C4-2B (cell line): ENCODE results near the gene CDC42BPA.

ENCODE experiments used
- H3K27ac ChIP-seq: fragments of 450-650 bp; 2 replicates; pipeline ENCODE4 v1.5.1; 2017
- ZFX ChIP-seq: fragments of 450-650 bp; IDR thresholded peaks from 2 replicates; pipeline ENCODE4 v1.6.1; 2017
- TF ChIP-seq, protein P1 (sequence below): fragments of 450-650 bp; conservative IDR thresholded peaks from 2 replicates; pipeline ENCODE4 v1.5.1; 2017; ENCODE audit warnings: mild to moderate bottlenecking

Gene CDC42BPA

DNA sequence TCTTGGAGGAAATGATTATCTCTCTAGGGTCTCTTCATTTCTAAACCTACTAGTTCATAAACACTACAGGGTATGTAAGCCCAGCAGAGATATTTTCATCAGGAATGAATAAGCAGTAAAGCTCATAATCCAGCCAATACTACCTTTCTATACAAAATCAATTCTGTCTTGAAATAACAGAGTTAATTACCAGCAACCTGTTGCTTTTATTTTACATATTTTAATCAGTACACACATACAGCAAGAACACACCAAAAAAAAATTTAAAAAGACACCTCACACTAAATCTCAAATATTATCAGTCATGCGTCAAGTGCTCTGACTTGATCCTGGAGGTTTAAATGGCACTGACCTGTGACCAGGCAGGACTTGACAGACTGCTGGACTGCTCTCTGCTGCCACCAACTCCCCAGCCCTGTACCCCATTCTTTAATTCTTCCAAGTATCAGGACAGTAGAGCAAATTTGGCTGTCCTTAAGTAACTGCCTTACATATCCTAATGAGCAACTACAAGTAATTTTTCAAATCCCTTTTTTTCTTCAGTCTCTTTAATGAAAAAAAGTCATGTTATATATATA, 98.5 kb downstream of the CDC42BPA start:
- TF ChIP-seq, protein P1, sequence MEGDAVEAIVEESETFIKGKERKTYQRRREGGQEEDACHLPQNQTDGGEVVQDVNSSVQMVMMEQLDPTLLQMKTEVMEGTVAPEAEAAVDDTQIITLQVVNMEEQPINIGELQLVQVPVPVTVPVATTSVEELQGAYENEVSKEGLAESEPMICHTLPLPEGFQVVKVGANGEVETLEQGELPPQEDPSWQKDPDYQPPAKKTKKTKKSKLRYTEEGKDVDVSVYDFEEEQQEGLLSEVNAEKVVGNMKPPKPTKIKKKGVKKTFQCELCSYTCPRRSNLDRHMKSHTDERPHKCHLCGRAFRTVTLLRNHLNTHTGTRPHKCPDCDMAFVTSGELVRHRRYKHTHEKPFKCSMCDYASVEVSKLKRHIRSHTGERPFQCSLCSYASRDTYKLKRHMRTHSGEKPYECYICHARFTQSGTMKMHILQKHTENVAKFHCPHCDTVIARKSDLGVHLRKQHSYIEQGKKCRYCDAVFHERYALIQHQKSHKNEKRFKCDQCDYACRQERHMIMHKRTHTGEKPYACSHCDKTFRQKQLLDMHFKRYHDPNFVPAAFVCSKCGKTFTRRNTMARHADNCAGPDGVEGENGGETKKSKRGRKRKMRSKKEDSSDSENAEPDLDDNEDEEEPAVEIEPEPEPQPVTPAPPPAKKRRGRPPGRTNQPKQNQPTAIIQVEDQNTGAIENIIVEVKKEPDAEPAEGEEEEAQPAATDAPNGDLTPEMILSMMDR, result peak; percentile 8; the same call in 1 of the 2 replicates
- TF ChIP-seq ZFX, result no peak

DNA sequence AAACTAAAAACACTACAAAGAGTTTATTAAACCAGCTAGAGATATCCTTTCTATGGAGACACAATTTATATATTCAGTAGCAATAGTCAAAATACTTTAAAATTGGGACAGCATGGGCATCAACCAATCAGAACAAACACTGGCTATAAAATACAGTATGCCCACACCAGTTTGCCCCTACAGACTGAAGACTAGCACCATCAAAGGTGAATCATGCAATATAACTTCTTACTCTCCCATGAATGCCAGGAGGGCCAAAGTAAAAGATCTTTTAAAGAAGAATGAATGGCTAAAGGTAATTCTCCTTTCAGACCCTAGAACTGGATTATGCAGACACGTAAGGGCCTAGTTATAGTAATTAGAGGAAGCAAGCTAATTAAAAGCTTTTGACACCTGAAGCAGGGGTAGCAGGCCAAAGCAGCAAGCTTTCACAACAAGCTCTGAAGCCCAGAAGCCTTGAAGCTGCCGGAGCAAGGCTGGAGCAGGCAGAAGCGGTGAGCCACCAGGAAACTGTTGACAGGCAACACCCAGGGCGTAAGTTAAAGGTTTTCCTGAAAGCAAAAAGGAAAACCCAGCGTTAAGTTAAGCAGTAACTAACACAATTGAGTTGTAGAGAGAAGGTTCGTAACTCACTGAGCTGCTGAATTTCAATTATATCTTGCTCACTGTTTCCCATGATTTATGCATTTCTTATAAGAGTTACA, 99.3 kb downstream of the CDC42BPA start:
- H3K27ac ChIP-seq, result no peak overlapping the region
- TF ChIP-seq ZFX, result no peak
- TF ChIP-seq, protein P1, result no peak

More for the DNA sequence above, 98.5 kb downstream of the CDC42BPA start:
- H3K27ac ChIP-seq, result no peak overlapping the region

DNA sequence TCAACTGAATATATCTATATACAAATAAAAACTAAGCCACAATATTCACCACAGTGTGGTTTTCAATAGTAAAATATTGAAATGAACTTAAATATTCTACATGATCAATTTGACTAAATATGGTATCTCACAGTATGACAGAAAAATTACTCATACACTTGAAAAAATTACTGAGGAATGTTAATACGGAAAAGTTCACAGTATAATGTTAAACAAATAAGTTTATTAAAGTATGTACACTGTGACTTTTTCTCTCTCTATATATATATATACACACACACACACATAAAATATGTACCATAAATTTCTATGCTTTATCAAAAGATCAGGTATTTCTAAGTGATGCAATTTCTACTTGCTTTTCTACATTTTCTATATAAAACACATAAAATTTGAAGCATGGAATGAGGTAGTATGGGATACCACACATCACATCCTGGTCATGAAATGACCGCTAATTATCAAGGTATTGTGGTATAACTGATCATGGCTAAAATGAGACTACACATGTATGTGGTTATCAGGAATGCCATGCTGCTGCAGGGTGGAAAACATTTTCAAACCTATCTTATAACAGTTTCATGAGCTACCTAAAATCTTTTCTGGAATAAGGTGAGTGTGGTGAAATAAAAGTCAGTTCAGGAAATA, 102.3 kb downstream of the CDC42BPA start:
- no peak overlapping the region for H3K27ac ChIP-seq

DNA sequence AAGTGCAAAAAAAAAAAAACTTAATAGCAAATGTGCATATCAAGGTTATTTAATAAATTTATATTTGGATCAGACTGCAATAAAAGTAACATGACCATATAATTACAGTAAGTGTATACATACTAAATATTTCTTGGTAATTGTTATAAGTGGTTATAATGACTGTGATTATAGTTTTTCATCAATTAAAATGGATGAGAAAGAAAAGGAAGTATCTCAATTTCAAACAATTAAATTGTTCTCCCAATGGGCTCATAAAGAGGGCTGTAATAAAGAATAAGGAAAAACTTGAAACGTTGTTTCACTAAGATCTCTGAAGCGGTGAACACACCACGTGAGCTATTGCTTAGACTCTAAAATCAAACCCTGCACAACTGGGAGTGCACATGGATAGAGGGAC, 104.1 kb downstream of the CDC42BPA start:
- no peak for TF ChIP-seq ZFX
- TF ChIP-seq, protein P1, result no peak
- H3K27ac ChIP-seq, result no peak overlapping the region

More for the DNA sequence above, 102.3 kb downstream of the CDC42BPA start:
- TF ChIP-seq ZFX, result no peak
- TF ChIP-seq, protein P1, result no peak

DNA sequence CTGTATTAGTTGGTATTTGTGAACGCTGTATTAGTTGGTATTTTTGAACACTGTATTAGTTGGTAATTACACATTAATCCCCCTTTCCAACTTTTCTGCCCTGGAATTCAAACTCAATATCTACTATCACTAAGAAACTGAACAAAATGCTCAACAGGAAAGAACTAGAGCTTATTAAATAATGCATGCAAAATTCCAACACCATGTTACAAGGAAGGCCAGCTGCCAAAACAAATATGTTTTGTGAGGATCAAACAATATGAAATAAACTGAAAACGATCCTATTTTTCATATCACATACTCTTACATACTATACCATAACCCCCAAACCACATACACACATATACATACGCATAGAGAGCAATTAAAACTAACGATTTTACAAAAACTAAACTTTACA, 104.9 kb downstream of the CDC42BPA start:
- H3K27ac ChIP-seq, result no peak overlapping the region
- TF ChIP-seq ZFX, result no peak
- TF ChIP-seq, protein P1, result no peak

DNA sequence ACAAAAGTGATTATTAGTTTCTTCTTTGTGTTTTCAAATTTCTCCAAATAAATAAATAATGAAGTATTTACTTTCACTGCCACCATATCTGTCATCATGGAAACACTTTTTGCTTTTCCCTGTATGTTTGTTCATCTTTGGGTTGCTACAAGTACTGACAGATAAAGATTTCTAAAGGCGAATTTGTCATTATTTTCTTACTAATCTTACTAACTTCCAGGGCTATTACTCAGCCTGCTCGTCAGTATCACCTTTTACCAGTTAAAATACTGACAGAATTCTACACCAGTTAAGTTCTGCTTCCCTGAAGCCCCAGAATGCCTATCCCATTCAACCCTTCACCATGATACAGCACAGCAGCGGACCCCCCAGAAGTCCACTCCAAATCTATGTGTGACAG, 106.1 kb downstream of the CDC42BPA start:
- H3K27ac ChIP-seq, result no peak overlapping the region
- TF ChIP-seq, protein P1, result no peak
- TF ChIP-seq ZFX, result no peak

DNA sequence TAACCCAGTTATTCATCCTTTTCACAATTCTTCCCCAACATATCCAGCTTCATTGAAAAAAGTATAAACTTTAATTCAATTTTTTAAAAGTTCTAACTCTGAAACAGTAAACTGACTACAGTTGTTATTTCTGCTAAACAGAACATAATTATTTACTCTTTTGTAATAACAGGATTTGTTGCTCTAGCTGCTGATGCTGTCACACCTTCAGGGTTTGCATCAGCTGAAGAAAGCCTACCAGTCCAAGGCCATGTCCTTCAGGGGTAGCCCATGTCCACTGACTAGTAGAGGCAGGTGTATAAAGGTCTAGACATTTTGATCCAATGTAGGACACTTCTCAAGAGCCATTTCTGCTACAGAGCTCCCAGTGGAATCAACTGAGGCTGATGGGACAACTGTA, 107.7 kb downstream of the CDC42BPA start:
- no peak for TF ChIP-seq ZFX
- TF ChIP-seq, protein P1, result no peak
- H3K27ac ChIP-seq, result no peak overlapping the region
